Panc1 (cell line): Measurements from ENCODE around the gene SLC9A7. TPM values are rescaled to one million over a fixed set of nuclear protein-coding genes. Genes with fewer than 3 reads are reported as not detected.

Experiments
- ATAC-seq: fragments of 200-7000 bp; cut with Tn5 transposase; 2 replicates; pipeline ENCODE4 v1.9.1; 2020; ENCODE audit warnings: mild to moderate bottlenecking, moderate library complexity
- BruUV-seq: library from RNA; stranded (reverse); fragments of 400-500 nt; replicated peaks from 2 replicates; lab custom pipeline; 2021; lab: Mats Ljungman, UMichigan
- CTCF ChIA-PET: fragments of 300-600 bp; sonication (Branson Sonifier 250); formaldehyde crosslinking; loops from one replicate; lab custom pipeline; 2022; ENCODE audit warnings: antibody characterized with exemption; lab: Charles Lee
- POLR2A ChIA-PET: fragments of 300-600 bp; sonication (Branson Sonifier 250); formaldehyde crosslinking; loops from one replicate; lab custom pipeline; 2022; ENCODE audit warnings: antibody characterized with exemption; lab: Charles Lee
- DNase-seq: peaks from one replicate; pipeline ENCODE4 v3.0.0-alpha.2; 2010; ENCODE audit warnings: low read depth, low spot score
- H3K27ac ChIP-seq: 2 replicates; pipeline ENCODE4 v1.5.1; 2011; ENCODE audit warnings: mild to moderate bottlenecking, low read length, inconsistent platforms
- H3K27me3 ChIP-seq: fragments of 200-500 bp; sonication (Bioruptor generic); 2 replicates; pipeline ENCODE4 v1.6.0; 2014; ENCODE audit warnings: low read length, inconsistent platforms; ENCODE audit not compliant: control insufficient read depth, insufficient read depth
- H3K36me3 ChIP-seq: fragments of 200-500 bp; sonication (Bioruptor generic); 2 replicates; pipeline ENCODE4 v1.5.1; 2014; ENCODE audit warnings: inconsistent platforms, mild to moderate bottlenecking, low read length, moderate library complexity; ENCODE audit not compliant: control insufficient read depth, insufficient read depth
- H3K4me1 ChIP-seq: 2 replicates; pipeline ENCODE4 v1.5.1; 2011; ENCODE audit warnings: inconsistent platforms, mild to moderate bottlenecking, low read length, moderate library complexity; ENCODE audit not compliant: control insufficient read depth, insufficient read depth
- H3K4me3 ChIP-seq, 2 experiments: 2 replicates each; pipeline ENCODE4 v1.5.1; 2011 to 2012; ENCODE audit warnings: low read depth in 2 of 2, low read length in 2 of 2, mild to moderate bottlenecking in 2 of 2, inconsistent platforms in 1 of 2, moderate library complexity in 1 of 2
- H3K9me3 ChIP-seq: fragments of 200-500 bp; sonication (Bioruptor generic); 2 replicates; pipeline ENCODE4 v1.5.1; 2014; ENCODE audit warnings: low read depth, mild to moderate bottlenecking, inconsistent platforms, low read length, moderate library complexity; ENCODE audit not compliant: control insufficient read depth, insufficient read depth
- CTCF ChIP-seq: fragments of 450-650 bp; IDR thresholded peaks from 2 replicates; pipeline ENCODE4 v1.5.1; 2017; ENCODE audit warnings: mild to moderate bottlenecking
- POLR2AphosphoS5 ChIP-seq: IDR thresholded peaks from 2 replicates; pipeline ENCODE4 v1.6.1; 2012; ENCODE audit warnings: mild to moderate bottlenecking, low read depth, low read length, moderate library complexity
- SIN3A ChIP-seq: IDR thresholded peaks from 2 replicates; pipeline ENCODE4 v1.6.1; 2012; ENCODE audit warnings: low read depth, mild to moderate bottlenecking, low read length, moderate library complexity, borderline replicate concordance; ENCODE audit not compliant: insufficient read depth
- TCF7L2 ChIP-seq: IDR thresholded peaks from 2 replicates; pipeline ENCODE4 v1.6.1; 2011; ENCODE audit warnings: mild to moderate bottlenecking, low read depth, low read length, inconsistent platforms
- in situ Hi-C: cut with HindIII; loops from 2 replicates; pipeline ENCODE4 v1.10.0; 2016; ENCODE audit warnings: low sequenced_read_pairs, low pct_unique_long_range_greater_than_20kb
- intact Hi-C: fragments of 100-400 bp; cut with micrococcal nuclease; formaldehyde crosslinking; loops from one replicate; pipeline ENCODE4 v1.10.0; 2022; ENCODE audit not compliant: unreplicated experiment
- total RNA-seq: library from RNA; stranded (reverse); gene quantifications from one replicate; pipeline ENCODE4 v1.2.1, GENCODE V29; 2021; ENCODE audit not compliant: unreplicated experiment
- TF ChIP-seq, protein P1 (sequence below), 2 experiments: IDR thresholded peaks; 2 replicates each; pipeline ENCODE4 v1.6.1; 2011 to 2012; ENCODE audit warnings: low read depth in 2 of 2, control low read depth in 1 of 2, low read length in 1 of 2, mild to moderate bottlenecking in 1 of 2, moderate library complexity in 1 of 2; ENCODE audit not compliant: insufficient read depth in 1 of 2

The SLC9A7 gene
- total RNA-seq, 1 experiment from 2014 or later: 80.4 TPM

GRCh38 chrX:46673620-46674359, 85.1 kb downstream of the SLC9A7 start:
- H3K27me3 ChIP-seq: no peaks in the 10 kb centered on the region
- no TSS peak for BruUV-seq
- TF ChIP-seq POLR2AphosphoS5 (no peak), SIN3A (no peak), TCF7L2 (no peak), CTCF (no peak)
- TF ChIP-seq, protein P1, sequence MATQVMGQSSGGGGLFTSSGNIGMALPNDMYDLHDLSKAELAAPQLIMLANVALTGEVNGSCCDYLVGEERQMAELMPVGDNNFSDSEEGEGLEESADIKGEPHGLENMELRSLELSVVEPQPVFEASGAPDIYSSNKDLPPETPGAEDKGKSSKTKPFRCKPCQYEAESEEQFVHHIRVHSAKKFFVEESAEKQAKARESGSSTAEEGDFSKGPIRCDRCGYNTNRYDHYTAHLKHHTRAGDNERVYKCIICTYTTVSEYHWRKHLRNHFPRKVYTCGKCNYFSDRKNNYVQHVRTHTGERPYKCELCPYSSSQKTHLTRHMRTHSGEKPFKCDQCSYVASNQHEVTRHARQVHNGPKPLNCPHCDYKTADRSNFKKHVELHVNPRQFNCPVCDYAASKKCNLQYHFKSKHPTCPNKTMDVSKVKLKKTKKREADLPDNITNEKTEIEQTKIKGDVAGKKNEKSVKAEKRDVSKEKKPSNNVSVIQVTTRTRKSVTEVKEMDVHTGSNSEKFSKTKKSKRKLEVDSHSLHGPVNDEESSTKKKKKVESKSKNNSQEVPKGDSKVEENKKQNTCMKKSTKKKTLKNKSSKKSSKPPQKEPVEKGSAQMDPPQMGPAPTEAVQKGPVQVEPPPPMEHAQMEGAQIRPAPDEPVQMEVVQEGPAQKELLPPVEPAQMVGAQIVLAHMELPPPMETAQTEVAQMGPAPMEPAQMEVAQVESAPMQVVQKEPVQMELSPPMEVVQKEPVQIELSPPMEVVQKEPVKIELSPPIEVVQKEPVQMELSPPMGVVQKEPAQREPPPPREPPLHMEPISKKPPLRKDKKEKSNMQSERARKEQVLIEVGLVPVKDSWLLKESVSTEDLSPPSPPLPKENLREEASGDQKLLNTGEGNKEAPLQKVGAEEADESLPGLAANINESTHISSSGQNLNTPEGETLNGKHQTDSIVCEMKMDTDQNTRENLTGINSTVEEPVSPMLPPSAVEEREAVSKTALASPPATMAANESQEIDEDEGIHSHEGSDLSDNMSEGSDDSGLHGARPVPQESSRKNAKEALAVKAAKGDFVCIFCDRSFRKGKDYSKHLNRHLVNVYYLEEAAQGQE (IDR thresholded peaks at IDR 0.05; ENCODE audit: insufficient read depth in 1 of 2, low read depth in 2 of 2, low read length in 1 of 2): no peak
- peaks cover 4% of the 10 kb centered on the region for H3K36me3 ChIP-seq
- CTCF ChIA-PET: no interaction called here
- in situ Hi-C loops: no loop called here
- no peaks in the 10 kb centered on the region for H3K9me3 ChIP-seq
- H3K4me3 ChIP-seq: no peak overlapping the region
- DNase-seq: no peak
- intact Hi-C loops: no loop called here
- POLR2A ChIA-PET: no interaction called here
- H3K4me1 ChIP-seq: no peaks in the 10 kb centered on the region
- no peak overlapping the region for H3K27ac ChIP-seq
- ATAC-seq: no peak

- ChIA-PET POLR2A (no interaction called here), CTCF (no interaction called here)
- H3K36me3 ChIP-seq: peaks cover 4% of the 10 kb centered on the region; the same call in 1 of the 2 replicates
- no peaks in the 10 kb centered on the region for H3K4me1 ChIP-seq
- H3K27ac ChIP-seq: no peak overlapping the region
- BruUV-seq: no TSS peak
- no peaks in the 10 kb centered on the region for H3K27me3 ChIP-seq
- DNase-seq (no peak), ATAC-seq (no peak)
- in situ Hi-C loops (no loop called here), intact Hi-C loops (no loop called here)
- no peaks in the 10 kb centered on the region for H3K9me3 ChIP-seq
- no peak for TF ChIP-seq CTCF
- TF ChIP-seq TCF7L2: no peak
- TF ChIP-seq, protein P1 (IDR thresholded peaks at IDR 0.05; ENCODE audit: insufficient read depth in 1 of 2, low read depth in 2 of 2, low read length in 1 of 2): no peak
- TF ChIP-seq POLR2AphosphoS5: no peak
- TF ChIP-seq SIN3A: no peak
- no peak overlapping the region for H3K4me3 ChIP-seq
Observed at GRCh38 chrX:46670316-46670715, 88.6 kb downstream of the SLC9A7 start.
